NCI-H1105 (cell line): ENCODE data around the gene ALG5.
A peak's percentile ranks its signal among the peaks of the same experiment; 100 is the strongest.

ENCODE experiments used
- DNase-seq: peaks from one replicate; lab custom pipeline; 2025; lab: John Stamatoyannopoulos, UW

The ALG5 gene

GRCh38 chr13:36915896-36916640 lies 83.1 kb downstream of the ALG5 start:
- no peak for DNase-seq

DNA sequence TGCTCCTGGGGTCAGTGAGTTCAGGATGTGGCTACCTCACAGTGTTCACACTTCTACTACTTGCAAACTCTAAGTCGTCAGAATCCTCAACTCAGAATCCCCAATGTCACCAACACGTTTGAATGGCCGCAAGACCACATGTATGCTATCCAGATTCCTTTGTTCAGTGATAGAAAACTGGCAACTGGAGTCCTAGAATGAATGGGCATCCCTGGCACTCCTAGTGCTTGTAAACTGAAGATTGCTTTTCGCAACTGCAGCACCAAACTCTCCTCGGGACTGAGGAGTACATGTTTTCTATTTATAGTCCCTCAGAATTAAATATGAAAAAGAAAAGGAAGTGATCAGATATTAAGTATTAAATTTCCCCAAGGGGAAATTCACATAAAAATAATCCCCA lies 84.0 kb downstream of the ALG5 start:
- no peak for DNase-seq

GRCh38 chr13:36914648-36915047 lies 84.5 kb downstream of the ALG5 start:
- DNase-seq: no peak

DNA sequence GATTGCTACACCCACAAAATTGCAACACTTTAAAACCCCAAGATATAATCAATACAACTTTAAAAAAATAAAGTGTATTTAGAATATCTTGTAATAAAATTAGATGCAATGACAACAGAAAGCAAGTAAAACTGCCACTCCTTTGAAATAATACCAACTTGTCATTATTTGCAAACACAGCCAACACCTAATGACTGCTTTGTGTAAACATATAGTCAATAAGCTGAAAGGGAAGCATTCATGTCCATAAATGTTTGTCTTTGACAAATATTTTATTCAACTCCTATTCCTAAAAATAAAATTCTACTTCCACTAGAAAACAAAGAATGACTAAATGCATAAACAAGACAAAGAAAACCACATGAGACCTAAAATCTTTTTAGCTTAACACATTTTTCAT lies 85.7 kb downstream of the ALG5 start:
- no peak for DNase-seq

DNA sequence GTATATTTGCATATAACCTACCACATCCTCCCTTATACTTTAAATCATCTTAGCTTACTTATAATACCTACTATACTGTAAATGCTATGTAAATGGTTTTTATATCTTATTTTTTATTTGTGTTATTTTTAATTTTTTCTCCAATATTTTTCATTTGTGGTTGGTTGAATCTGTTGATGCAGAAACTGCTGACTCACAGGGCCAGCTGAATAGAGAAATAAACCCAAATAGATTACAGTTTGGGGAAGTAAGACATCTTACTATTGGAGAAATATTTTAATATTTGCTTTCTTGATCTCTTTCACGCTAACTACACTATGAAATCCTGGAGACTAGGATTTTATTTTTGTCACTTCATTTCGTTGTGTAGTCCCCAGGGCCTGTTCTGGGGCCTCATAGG lies 86.2 kb downstream of the ALG5 start:
- no peak for DNase-seq

DNA sequence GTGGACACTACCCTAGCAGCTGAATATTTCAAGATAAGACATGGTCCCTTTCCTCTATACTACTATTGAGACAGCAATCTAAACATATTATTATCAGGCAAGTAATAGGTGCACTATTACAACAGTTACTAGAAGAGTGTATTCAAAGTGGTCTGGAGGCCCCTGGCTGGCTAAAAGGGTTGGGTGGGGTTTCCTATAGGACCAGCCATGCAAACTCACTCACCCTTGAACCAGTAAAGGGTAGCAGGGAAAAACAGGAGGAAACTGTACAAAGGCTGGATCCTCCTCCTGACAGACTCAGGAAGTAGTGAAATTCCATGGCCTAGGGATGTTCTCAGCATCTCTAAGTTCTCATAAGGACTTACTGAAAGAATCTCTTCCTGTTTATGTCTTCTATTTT lies 86.8 kb downstream of the ALG5 start:
- DNase-seq: no peak

- DNase-seq: no peak
These were observed 88.6 kb downstream of the ALG5 start for GRCh38 chr13:36910545-36910944.

DNA sequence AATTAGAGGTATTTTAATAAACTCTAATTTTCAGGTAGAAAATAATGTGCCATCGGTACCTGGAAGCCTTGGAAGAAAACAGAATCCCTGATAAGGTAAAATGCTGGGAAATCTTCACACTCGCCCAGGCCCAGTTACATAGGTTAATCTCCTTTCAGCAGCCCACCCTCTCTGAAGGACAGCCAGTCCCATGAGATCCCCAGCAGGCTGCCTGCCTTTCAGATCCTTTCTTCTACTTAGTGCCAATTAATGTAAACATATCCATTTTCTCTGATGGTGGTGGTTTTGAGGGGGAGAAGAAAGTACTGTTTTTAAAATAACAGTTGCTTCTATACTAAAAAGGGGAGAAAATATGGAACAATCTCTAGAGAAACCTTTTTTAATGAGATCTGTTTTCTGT lies 91.3 kb downstream of the ALG5 start:
- no peak for DNase-seq

- no peak for DNase-seq
These were observed 91.9 kb downstream of the ALG5 start for GRCh38 chr13:36907266-36907665.

DNA sequence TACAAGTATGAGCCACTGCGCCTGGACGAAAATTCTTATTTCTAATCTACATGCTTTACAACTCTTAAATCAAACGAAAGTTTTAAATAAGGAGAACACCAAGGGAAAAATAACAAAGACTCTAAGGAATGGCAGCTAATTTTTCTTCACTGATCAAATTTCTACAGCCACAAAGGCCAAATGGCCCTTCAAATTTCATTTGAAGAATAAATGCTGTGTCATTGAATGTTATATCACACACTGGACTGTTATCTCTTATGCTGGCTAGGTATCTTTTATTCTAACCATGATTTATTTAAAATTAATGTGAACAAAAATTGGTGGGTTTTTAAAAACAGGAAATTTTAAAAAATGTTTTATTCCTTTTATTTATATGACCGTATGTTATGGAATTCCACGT lies 93.2 kb downstream of the ALG5 start:
- no peak for DNase-seq

GRCh38 chr13:36903925-36904595 lies 95.1 kb downstream of the ALG5 start:
- DNase-seq: peak; percentile 90
